Measurements from ENCODE around the gene TALDO1. TPM values are rescaled to one million over a fixed set of nuclear protein-coding genes. Genes with fewer than 3 reads are reported as not detected.

Gene TALDO1
- total RNA-seq = 100 to 1,000 TPM; 124 to 285 TPM

DNA sequence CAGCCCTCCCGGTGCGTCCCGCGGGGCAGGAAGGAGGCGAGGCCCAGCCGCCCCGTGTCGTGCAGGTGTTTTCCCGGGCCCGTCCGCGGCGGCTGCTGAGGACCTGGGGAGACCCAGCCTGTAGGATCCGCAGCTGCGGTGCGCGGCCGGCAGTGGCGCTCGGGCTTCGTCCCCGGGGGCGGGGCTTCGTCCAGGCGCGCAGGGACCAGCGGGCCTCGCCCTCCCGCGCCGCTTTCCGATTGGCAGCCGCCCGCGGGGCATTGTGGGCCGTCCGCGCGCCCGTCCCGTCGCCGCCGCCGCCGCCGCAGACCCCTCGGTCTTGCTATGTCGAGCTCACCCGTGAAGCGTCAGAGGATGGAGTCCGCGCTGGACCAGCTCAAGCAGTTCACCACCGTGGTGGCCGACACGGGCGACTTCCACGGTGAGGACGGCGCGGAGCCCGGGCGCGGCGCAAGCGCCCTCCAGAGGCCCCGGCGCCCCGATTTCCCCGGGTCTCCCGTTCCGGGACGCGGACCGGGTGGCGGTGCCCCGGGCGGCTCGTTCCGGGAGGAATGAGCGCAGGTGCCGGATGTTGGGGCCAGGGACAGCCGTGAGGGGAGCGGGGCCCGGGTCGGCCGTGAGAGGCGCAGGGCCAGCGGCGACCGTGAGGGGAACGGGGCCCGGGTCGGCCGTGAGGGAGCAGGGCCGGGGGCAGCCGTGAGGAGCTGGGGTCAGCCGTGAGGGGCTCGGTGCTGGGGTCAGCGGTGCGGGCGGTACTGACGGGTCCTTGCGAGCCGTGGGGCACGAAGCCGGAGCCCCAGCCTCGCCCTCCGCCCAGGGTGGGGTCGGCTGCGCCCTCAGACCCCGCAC is at the start of gene TALDO1:
TSS of gene TALDO1 (plus strand) at position 307 of the 849 bp plus-strand sequence. CDS start at position 325, 18 bp downstream.
- peak; percentile 90 for DNase-seq (ENCODE audit: low spot score)
- intact Hi-C loops (cut with DNase I) = no loop called here
- no peaks in the 10 kb centered on the region for H3K36me3 ChIP-seq
- TF ChIP-seq POLR2AphosphoS5 (IDR thresholded peaks at IDR 0.05) (peak; percentile 11), POLR2A (IDR thresholded peaks at IDR 0.05) (peak; percentile 67)
- TF ChIP-seq, protein P1, sequence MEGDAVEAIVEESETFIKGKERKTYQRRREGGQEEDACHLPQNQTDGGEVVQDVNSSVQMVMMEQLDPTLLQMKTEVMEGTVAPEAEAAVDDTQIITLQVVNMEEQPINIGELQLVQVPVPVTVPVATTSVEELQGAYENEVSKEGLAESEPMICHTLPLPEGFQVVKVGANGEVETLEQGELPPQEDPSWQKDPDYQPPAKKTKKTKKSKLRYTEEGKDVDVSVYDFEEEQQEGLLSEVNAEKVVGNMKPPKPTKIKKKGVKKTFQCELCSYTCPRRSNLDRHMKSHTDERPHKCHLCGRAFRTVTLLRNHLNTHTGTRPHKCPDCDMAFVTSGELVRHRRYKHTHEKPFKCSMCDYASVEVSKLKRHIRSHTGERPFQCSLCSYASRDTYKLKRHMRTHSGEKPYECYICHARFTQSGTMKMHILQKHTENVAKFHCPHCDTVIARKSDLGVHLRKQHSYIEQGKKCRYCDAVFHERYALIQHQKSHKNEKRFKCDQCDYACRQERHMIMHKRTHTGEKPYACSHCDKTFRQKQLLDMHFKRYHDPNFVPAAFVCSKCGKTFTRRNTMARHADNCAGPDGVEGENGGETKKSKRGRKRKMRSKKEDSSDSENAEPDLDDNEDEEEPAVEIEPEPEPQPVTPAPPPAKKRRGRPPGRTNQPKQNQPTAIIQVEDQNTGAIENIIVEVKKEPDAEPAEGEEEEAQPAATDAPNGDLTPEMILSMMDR (IDR thresholded peaks at IDR 0.05) = peak in 2 of 4 experiments; percentile 42 to 49
- peak within 1 kb of the TSS; percentile 84 to 91 for H3K27ac ChIP-seq
- H3K4me1 ChIP-seq (replicated peaks) = no peaks in the 10 kb centered on the region
- H3K9me3 ChIP-seq = no peaks in the 10 kb centered on the region
- peak within 1 kb of the TSS; percentile 96 to 100 for H3K4me3 ChIP-seq
- H3K27me3 ChIP-seq (replicated peaks; ENCODE audit: insufficient read depth) = no peaks in the 10 kb centered on the region
- WGBS = under 1% methylated on average over 47 of the region's 112 CpGs

- WGBS = 77% methylated on average over 11 of the region's 11 CpGs
- H3K4me3 ChIP-seq = no peak overlapping the region
- peaks cover 28% of the 10 kb centered on the region for H3K4me1 ChIP-seq (replicated peaks)
- peak overlapping the region; percentile 18 to 99 for H3K27ac ChIP-seq
- DNase-seq (ENCODE audit: low spot score) = no peak
- H3K27me3 ChIP-seq (replicated peaks; ENCODE audit: insufficient read depth) = no peaks in the 10 kb centered on the region
- H3K36me3 ChIP-seq = no peaks in the 10 kb centered on the region
- intact Hi-C loops (cut with DNase I) = no loop called here
- TF ChIP-seq, protein P1 (IDR thresholded peaks at IDR 0.05) = no peak
- no peak for TF ChIP-seq POLR2AphosphoS5 (IDR thresholded peaks at IDR 0.05)
- TF ChIP-seq POLR2A (IDR thresholded peaks at IDR 0.05) = no peak
- no peaks in the 10 kb centered on the region for H3K9me3 ChIP-seq
Measured at GRCh38 chr11:697811-698311, 49.4 kb upstream of the TALDO1 start.

- intact Hi-C loops (cut with DNase I) = no loop called here
- no peak for TF ChIP-seq POLR2AphosphoS5 (IDR thresholded peaks at IDR 0.05)
- TF ChIP-seq, protein P1 (IDR thresholded peaks at IDR 0.05) = no peak
- no peak for TF ChIP-seq POLR2A (IDR thresholded peaks at IDR 0.05)
- Histone ChIP-seq H3K4me3 (no peak overlapping the region), H3K9me3 (no peaks in the 10 kb centered on the region), H3K4me1 (replicated peaks) (peaks cover 21% of the 10 kb centered on the region), H3K27ac (peak overlapping the region in 1 of 2 donors; percentile 18), H3K36me3 (no peaks in the 10 kb centered on the region), H3K27me3 (replicated peaks; ENCODE audit: insufficient read depth) (no peaks in the 10 kb centered on the region)
- no peak for DNase-seq (ENCODE audit: low spot score)
- WGBS = 68% methylated on average over 17 of the region's 17 CpGs
Measured at GRCh38 chr11:698493-699115, 48.7 kb upstream of the TALDO1 start.

DNA sequence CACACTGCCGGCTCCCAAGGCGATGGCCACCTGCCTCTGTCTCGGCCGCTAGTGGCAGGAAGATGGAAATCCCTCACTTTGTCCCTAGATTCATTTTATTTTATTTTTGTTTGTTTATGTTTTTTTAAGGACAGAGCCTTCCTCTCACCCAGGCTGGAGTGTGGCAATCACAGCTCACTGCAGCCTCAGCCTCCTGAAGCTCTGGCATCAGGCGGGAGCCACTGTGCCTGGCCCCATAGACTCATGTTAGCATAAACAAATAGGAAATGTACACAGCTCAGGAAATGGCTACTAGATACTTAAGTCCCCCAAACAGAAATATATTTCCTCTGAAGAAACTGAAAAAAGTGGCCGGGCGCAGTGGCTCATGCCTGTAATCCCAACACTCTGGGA is 48.2 kb upstream of the TALDO1 start:
- Histone ChIP-seq H3K4me3 (no peak overlapping the region), H3K27ac (no peak overlapping the region), H3K4me1 (replicated peaks) (peaks cover 17% of the 10 kb centered on the region), H3K27me3 (replicated peaks; ENCODE audit: insufficient read depth) (no peaks in the 10 kb centered on the region), H3K9me3 (no peaks in the 10 kb centered on the region), H3K36me3 (no peaks in the 10 kb centered on the region)
- TF ChIP-seq POLR2AphosphoS5 (IDR thresholded peaks at IDR 0.05) (no peak), POLR2A (IDR thresholded peaks at IDR 0.05) (no peak)
- TF ChIP-seq, protein P1 (IDR thresholded peaks at IDR 0.05) = no peak
- intact Hi-C loops (cut with DNase I) = no loop called here
- no peak for DNase-seq (ENCODE audit: low spot score)
- 88% methylated on average over 7 of the region's 7 CpGs for WGBS

Measured in prostate gland (tissue), 2 donors.